Bronchial epithelial cell (primary cell): Measurements from ENCODE around the gene CD200. TPM values are rescaled to one million over a fixed set of nuclear protein-coding genes. Genes with fewer than 3 reads are reported as not detected.
A peak's percentile ranks its signal among the peaks of the same experiment; 100 is the strongest.

Source experiments
- DNase-seq: peaks from one replicate; pipeline ENCODE4 v3.0.0-alpha.2; 2010; ENCODE audit warnings: low read depth
- FAIRE-seq: peaks from 2 replicates; lab custom pipeline; 2011; peaks lifted over from hg19 to GRCh38; lab: Jason Lieb, UNC
- H3K27me3 ChIP-seq: 2 replicates; pipeline ENCODE4 v1.5.1; 2011; ENCODE audit warnings: low read length; ENCODE audit not compliant: control insufficient read depth, insufficient read depth
- H3K36me3 ChIP-seq: 2 replicates; pipeline ENCODE4 v1.5.1; 2011; ENCODE audit warnings: low read length; ENCODE audit not compliant: control insufficient read depth, insufficient read depth
- H3K4me3 ChIP-seq: 2 replicates; pipeline ENCODE4 v1.5.1; 2011; ENCODE audit warnings: mild to moderate bottlenecking, low read depth, low read length, control low read depth
- total RNA-seq: library from RNA; depleted of rRNA; stranded (reverse); fragments of >200 nt; gene quantifications from 2 replicates; pipeline ENCODE4 v1.2.1, GENCODE V29; 2014
- TF ChIP-seq, protein P1 (sequence below): IDR thresholded peaks from 2 replicates; pipeline ENCODE4 v1.5.1; 2011; ENCODE audit warnings: mild to moderate bottlenecking, moderate library complexity, low read length, control low read depth, inconsistent platforms; ENCODE audit not compliant: insufficient read depth, severe bottlenecking

Gene CD200
- total RNA-seq, 1 donor from 2014 or later = 0.53 TPM

DNA sequence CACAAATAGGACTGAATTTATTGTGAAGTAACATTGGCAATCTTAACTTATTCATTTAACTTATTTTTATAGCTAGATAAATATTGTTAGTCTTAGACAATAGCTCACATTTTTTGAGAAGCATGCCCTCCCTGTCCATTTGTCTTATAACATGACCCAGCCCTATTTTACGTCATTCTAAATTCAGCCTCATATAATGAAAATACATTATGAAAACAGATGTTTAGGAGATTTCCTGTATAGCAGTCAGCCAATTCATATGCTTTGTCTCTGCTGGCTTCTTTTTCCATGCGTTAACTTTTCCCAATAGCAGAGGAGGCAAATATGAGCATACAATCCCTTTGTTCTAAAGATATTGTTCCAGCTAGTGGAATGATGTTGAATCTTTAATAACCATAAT, 29.3 kb downstream of the CD200 start:
- no peak for DNase-seq
- no peak for FAIRE-seq
- Histone ChIP-seq H3K4me3 (no peak overlapping the region), H3K36me3 (no peaks in the 10 kb centered on the region), H3K27me3 (no peaks in the 10 kb centered on the region)
- TF ChIP-seq, protein P1, sequence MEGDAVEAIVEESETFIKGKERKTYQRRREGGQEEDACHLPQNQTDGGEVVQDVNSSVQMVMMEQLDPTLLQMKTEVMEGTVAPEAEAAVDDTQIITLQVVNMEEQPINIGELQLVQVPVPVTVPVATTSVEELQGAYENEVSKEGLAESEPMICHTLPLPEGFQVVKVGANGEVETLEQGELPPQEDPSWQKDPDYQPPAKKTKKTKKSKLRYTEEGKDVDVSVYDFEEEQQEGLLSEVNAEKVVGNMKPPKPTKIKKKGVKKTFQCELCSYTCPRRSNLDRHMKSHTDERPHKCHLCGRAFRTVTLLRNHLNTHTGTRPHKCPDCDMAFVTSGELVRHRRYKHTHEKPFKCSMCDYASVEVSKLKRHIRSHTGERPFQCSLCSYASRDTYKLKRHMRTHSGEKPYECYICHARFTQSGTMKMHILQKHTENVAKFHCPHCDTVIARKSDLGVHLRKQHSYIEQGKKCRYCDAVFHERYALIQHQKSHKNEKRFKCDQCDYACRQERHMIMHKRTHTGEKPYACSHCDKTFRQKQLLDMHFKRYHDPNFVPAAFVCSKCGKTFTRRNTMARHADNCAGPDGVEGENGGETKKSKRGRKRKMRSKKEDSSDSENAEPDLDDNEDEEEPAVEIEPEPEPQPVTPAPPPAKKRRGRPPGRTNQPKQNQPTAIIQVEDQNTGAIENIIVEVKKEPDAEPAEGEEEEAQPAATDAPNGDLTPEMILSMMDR = no peak

GRCh38 chr3:112364291-112364690, 31.3 kb downstream of the CD200 start:
- Histone ChIP-seq H3K36me3 (no peaks in the 10 kb centered on the region), H3K27me3 (no peaks in the 10 kb centered on the region), H3K4me3 (no peak overlapping the region)
- TF ChIP-seq, protein P1 = no peak
- DNase-seq = no peak
- no peak for FAIRE-seq

DNA sequence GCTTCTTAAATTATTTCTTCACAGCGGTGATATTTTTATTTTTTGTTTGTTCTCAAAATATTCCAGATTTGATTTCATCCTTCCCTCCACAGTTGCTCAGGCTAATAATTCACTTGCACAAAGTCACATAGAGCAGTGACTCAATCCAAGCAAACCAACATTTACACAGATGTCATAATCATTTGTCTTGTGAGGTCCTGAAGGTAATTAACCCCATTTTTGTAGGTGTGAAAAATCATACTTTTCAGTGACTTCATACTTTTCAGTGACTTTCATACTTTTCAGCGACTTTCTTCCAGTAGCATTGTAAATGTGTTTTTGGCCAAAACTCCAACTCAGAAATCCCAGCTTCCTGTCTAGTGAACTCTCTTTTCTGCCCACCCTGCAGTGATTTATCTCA, 32.1 kb downstream of the CD200 start:
- TF ChIP-seq, protein P1 = no peak
- no peaks in the 10 kb centered on the region for H3K27me3 ChIP-seq
- no peak overlapping the region for H3K4me3 ChIP-seq
- FAIRE-seq (no peak), DNase-seq (peak; percentile 68)
- no peaks in the 10 kb centered on the region for H3K36me3 ChIP-seq

GRCh38 chr3:112365636-112366035, 32.7 kb downstream of the CD200 start:
- TF ChIP-seq, protein P1 = no peak
- no peaks in the 10 kb centered on the region for H3K27me3 ChIP-seq
- H3K36me3 ChIP-seq = no peaks in the 10 kb centered on the region
- DNase-seq (peak; percentile 85), FAIRE-seq (no peak)
- no peak overlapping the region for H3K4me3 ChIP-seq

DNA sequence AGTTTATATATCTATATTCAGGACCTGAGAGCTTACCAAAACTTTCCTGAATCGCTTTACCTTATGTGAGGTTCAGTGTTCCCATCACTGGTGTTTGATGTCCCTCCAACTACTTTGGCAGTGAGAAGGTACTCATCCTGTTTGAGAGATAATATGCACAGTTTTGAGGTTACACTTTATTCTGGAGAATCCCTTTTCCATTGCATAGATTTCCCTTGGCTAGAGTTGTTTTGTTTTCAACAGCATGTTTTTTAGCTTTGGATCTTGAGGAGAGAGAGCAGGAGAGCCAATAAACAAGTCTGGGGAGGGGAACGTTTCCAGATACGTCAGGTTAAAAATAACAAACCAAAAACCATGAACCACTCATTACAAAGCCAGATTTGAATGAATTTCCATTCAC, 33.6 kb downstream of the CD200 start:
- DNase-seq = no peak
- Histone ChIP-seq H3K27me3 (no peaks in the 10 kb centered on the region), H3K4me3 (no peak overlapping the region), H3K36me3 (no peaks in the 10 kb centered on the region)
- FAIRE-seq = no peak
- TF ChIP-seq, protein P1 = no peak

DNA sequence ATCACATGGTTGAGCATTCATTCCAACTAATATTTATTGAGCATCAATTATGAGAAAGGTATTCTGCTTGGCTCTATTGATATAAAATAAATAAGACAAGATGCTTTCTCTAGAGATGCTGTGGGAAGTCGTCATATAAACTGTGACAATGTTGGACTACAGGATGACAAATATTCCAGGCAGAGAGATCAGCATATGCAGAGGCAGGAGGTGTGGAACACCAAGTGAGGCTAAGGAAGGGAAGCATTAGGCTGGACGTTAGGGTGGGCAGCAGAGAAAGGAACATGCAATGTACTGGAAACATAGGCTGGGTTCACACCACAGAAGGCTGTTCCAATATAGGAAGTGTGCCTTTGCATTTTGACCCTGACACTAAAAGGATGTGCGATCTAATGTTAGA, 38.6 kb downstream of the CD200 start:
- Histone ChIP-seq H3K36me3 (no peaks in the 10 kb centered on the region), H3K4me3 (no peak overlapping the region), H3K27me3 (no peaks in the 10 kb centered on the region)
- FAIRE-seq (no peak), DNase-seq (no peak)
- TF ChIP-seq, protein P1 = no peak
